ENCODE measurements around the gene EXOG. TPM values are rescaled to one million over a fixed set of nuclear protein-coding genes. Genes with fewer than 3 reads are reported as not detected.

EXOG gene
- total and polyA plus RNA-seq, 2 donors (not counting 1 experiment from before 2014, with no cell fraction given), result 14.2 to 16.4 TPM

- no peaks in the 10 kb centered on the region for H3K79me2 ChIP-seq (ENCODE audit: control insufficient read depth, insufficient read depth, low read length)
These were observed 56.2 kb downstream of the EXOG start for GRCh38 chr3:38552364-38552763.

GRCh38 chr3:38553071-38553470, 56.9 kb downstream of the EXOG start:
- Histone ChIP-seq H2AFZ (ENCODE audit: low read length) (no peak overlapping the region), H3K4me3 (replicated peaks in 1 of 4; ENCODE audit: control extremely low read depth in 1 of 4, insufficient read depth in 1 of 4, low read depth in 3 of 4, low read length in 4 of 4) (no peak overlapping the region), H3K27ac (ENCODE audit: insufficient read depth, low read length) (no peak overlapping the region), H3K79me2 (ENCODE audit: control insufficient read depth, insufficient read depth, low read length) (no peaks in the 10 kb centered on the region), H3K27me3 (ENCODE audit: control insufficient read depth, insufficient read depth, low read length) (no peaks in the 10 kb centered on the region), H3K9ac (ENCODE audit: insufficient read depth, low read length) (no peak overlapping the region), H3K4me2 (ENCODE audit: extremely low read depth, insufficient read depth, low read length) (no peak overlapping the region), H3K4me1 (ENCODE audit: control insufficient read depth, extremely low read depth, insufficient read depth, low read length) (no peaks in the 10 kb centered on the region), H3K9me3 (ENCODE audit: control insufficient read depth, insufficient read depth, low read depth, low read length) (no peaks in the 10 kb centered on the region), H3K36me3 (ENCODE audit: control insufficient read depth, insufficient read depth, low read length) (no peaks in the 10 kb centered on the region), H4K20me1 (ENCODE audit: control insufficient read depth, extremely low read depth, insufficient read depth, low read length) (no peaks in the 10 kb centered on the region)
- DNase-seq (ENCODE audit: low read depth in 2 of 2), result no peak
- TF ChIP-seq CTCF (conservative IDR thresholded peaks at IDR 0.05 in 1 of 2, IDR thresholded peaks at IDR 0.05 in 1 of 2; ENCODE audit: low read depth in 1 of 2, low read length in 2 of 2), result no peak
- TF ChIP-seq EZH2 (IDR thresholded peaks at IDR 0.05; ENCODE audit: low read length, missing control alignments), result no peak

More at GRCh38 chr3:38552364-38552763, 56.2 kb downstream of the EXOG start:
- H3K27ac ChIP-seq (ENCODE audit: insufficient read depth, low read length), result no peak overlapping the region
- no peak overlapping the region for H3K9ac ChIP-seq (ENCODE audit: insufficient read depth, low read length)
- no peak overlapping the region for H2AFZ ChIP-seq (ENCODE audit: low read length)
- no peaks in the 10 kb centered on the region for H3K36me3 ChIP-seq (ENCODE audit: control insufficient read depth, insufficient read depth, low read length)
- no peaks in the 10 kb centered on the region for H3K4me1 ChIP-seq (ENCODE audit: control insufficient read depth, extremely low read depth, insufficient read depth, low read length)
- H3K4me3 ChIP-seq (replicated peaks in 1 of 4; ENCODE audit: control extremely low read depth in 1 of 4, insufficient read depth in 1 of 4, low read depth in 3 of 4, low read length in 4 of 4), result no peak overlapping the region
- no peaks in the 10 kb centered on the region for H3K27me3 ChIP-seq (ENCODE audit: control insufficient read depth, insufficient read depth, low read length)
- no peaks in the 10 kb centered on the region for H4K20me1 ChIP-seq (ENCODE audit: control insufficient read depth, extremely low read depth, insufficient read depth, low read length)
- no peak overlapping the region for H3K4me2 ChIP-seq (ENCODE audit: extremely low read depth, insufficient read depth, low read length)
- no peaks in the 10 kb centered on the region for H3K9me3 ChIP-seq (ENCODE audit: control insufficient read depth, insufficient read depth, low read depth, low read length)
- TF ChIP-seq CTCF (conservative IDR thresholded peaks at IDR 0.05 in 1 of 2, IDR thresholded peaks at IDR 0.05 in 1 of 2; ENCODE audit: low read depth in 1 of 2, low read length in 2 of 2), result no peak
- TF ChIP-seq EZH2 (IDR thresholded peaks at IDR 0.05; ENCODE audit: low read length, missing control alignments), result no peak
- no peak for DNase-seq (ENCODE audit: low read depth in 2 of 2)

- no peak overlapping the region for H3K4me2 ChIP-seq (ENCODE audit: extremely low read depth, insufficient read depth, low read length)
- H3K27me3 ChIP-seq (ENCODE audit: control insufficient read depth, insufficient read depth, low read length), result no peaks in the 10 kb centered on the region
- H2AFZ ChIP-seq (ENCODE audit: low read length), result no peak overlapping the region
- H3K36me3 ChIP-seq (ENCODE audit: control insufficient read depth, insufficient read depth, low read length), result no peaks in the 10 kb centered on the region
- TF ChIP-seq EZH2 (IDR thresholded peaks at IDR 0.05; ENCODE audit: low read length, missing control alignments) (no peak), CTCF (conservative IDR thresholded peaks at IDR 0.05 in 1 of 2, IDR thresholded peaks at IDR 0.05 in 1 of 2; ENCODE audit: low read depth in 1 of 2, low read length in 2 of 2) (no peak)
- no peaks in the 10 kb centered on the region for H3K4me1 ChIP-seq (ENCODE audit: control insufficient read depth, extremely low read depth, insufficient read depth, low read length)
- H3K27ac ChIP-seq (ENCODE audit: insufficient read depth, low read length), result no peak overlapping the region
- no peak overlapping the region for H3K9ac ChIP-seq (ENCODE audit: insufficient read depth, low read length)
- no peaks in the 10 kb centered on the region for H3K9me3 ChIP-seq (ENCODE audit: control insufficient read depth, insufficient read depth, low read depth, low read length)
- H3K4me3 ChIP-seq (replicated peaks in 1 of 4; ENCODE audit: control extremely low read depth in 1 of 4, insufficient read depth in 1 of 4, low read depth in 3 of 4, low read length in 4 of 4), result no peak overlapping the region
- H3K79me2 ChIP-seq (ENCODE audit: control insufficient read depth, insufficient read depth, low read length), result no peaks in the 10 kb centered on the region
- no peaks in the 10 kb centered on the region for H4K20me1 ChIP-seq (ENCODE audit: control insufficient read depth, extremely low read depth, insufficient read depth, low read length)
- DNase-seq (ENCODE audit: low read depth in 2 of 2), result no peak
These were observed 58.1 kb downstream of the EXOG start for GRCh38 chr3:38554127-38554827.

Data from fibroblast of lung (primary cell).